ENCODE data around the gene GRID2IP. TPM values are rescaled to one million over a fixed set of nuclear protein-coding genes. Genes with fewer than 3 reads are reported as not detected.
A peak's percentile ranks its signal among the peaks of the same experiment; 100 is the strongest.

GRID2IP gene
- total and polyA plus RNA-seq, 2 of the 13 experiments (the other 11 are each of a cell fraction or from before 2014, with no cell fraction given), result 0.03 TPM; not detected in 1

DNA sequence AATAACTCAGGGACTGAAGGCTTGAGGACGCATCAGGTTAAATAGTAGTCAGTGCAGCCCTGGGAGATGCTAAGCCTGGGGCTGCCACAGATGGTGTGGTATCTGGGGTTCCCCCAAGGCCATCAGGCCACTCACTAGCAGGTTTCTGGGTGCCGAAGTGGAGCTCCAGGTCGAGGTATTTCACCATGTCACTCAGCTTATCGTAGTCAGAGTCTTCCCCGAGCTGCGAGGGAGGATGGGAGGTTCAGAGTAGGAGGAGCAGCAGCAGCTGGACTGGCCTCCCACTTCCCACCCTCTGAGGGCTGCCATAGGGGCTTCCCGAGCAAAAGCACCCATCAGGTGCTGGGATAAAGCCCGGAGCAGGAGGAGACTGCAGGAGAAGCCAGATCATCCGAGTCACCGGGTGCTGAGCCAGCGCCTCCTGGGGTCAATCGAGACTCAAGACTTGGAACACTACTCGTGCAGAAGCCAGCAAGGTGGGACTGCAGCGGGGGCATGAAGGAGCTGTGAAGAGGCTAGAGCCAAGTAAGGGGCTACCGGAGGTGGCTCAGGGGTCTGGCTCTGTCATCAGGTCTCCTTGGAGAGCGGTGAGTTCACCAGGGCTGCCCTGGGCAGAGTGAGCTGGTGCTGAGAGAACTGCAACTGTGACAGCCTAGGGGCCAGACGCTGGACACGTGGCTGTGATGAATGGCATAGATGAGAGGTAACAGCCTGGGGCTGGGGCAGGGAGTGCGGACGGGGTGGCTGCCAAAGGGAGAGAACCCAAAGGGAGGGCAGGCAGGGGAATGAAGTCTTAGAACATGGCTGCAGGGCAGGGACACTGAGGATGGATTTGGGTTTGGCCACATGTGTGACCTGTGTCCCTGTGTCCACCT, 45.3 kb downstream of the GRID2IP start (continued):
- TF ChIP-seq ZNF770 (CRISPR knock-in tag; IDR thresholded peaks at IDR 0.05) (0 out of 2 replicates have a peak, but pooled peaks have one; percentile 34), ZNF3 (CRISPR knock-in tag; IDR thresholded peaks at IDR 0.05) (no peak)

GRCh38 chr7:6504996-6505395, 46.3 kb downstream of the GRID2IP start:
- FAIRE-seq (no peak), ATAC-seq (no peak), DNase-seq (ENCODE audit: low spot score) (no peak)
- no peaks in the 10 kb centered on the region for H3K36me3 ChIP-seq (replicated peaks in 1 of 2; ENCODE audit: control insufficient read depth in 1 of 2, insufficient read depth in 2 of 2, low read length in 2 of 2)
- H3K4me1 ChIP-seq (ENCODE audit: insufficient read depth, low read length), result peaks cover 18% of the 10 kb centered on the region; the same call in 1 of the 2 replicates
- H3K27me3 ChIP-seq (ENCODE audit: control insufficient read depth in 1 of 2, insufficient read depth in 2 of 2, low read length in 2 of 2), result peaks cover 11 to 62% of the 10 kb centered on the region in 2 experiments
- ChIA-PET CTCF (ENCODE audit: low intra/inter-chr PET ratio, low total read pairs) (no interaction called here), POLR2A (no interaction called here)
- H3K4me2 ChIP-seq (ENCODE audit: low read depth, low read length), result peak overlapping the region; percentile 74
- WGBS (ENCODE audit: low lambda C conversion rate), result 26% methylated on average over 9 of the region's 9 CpGs
- intact Hi-C loops (cut with micrococcal nuclease; ENCODE audit: unreplicated experiment), result no loop called here
- H3K9ac ChIP-seq (ENCODE audit: insufficient read depth, low read depth, low read length), result no peak overlapping the region
- no peak overlapping the region for H2AFZ ChIP-seq (ENCODE audit: low read length)
- H3K9me3 ChIP-seq (ENCODE audit: low read length), result no peaks in the 10 kb centered on the region
- H3K27ac ChIP-seq (ENCODE audit: extremely low read length, insufficient read depth, low read length), result no peak overlapping the region
- no TSS peak for BruUV-seq (replicated peaks)
- no peaks in the 10 kb centered on the region for H3K79me2 ChIP-seq (ENCODE audit: insufficient read depth, low read length)
- H3K4me3 ChIP-seq (replicated peaks in 1 of 3; ENCODE audit: insufficient read depth in 1 of 3, low read depth in 2 of 3, low read length in 3 of 3), result peak overlapping the region in 1 of 3 experiments; percentile 77; a peak in 1 of 6 replicates
- TF ChIP-seq LCORL (IDR thresholded peaks at IDR 0.05), result no peak
- TF ChIP-seq LCORL (CRISPR knock-in tag; IDR thresholded peaks at IDR 0.05), result no peak
- TF ChIP-seq SPEN (CRISPR knock-in tag; IDR thresholded peaks at IDR 0.05; ENCODE audit: low read depth), result no peak
- TF ChIP-seq PRDM4 (CRISPR knock-in tag; IDR thresholded peaks at IDR 0.05; ENCODE audit: borderline replicate concordance), result no peak
- no peak for TF ChIP-seq SMAD3 (CRISPR knock-in tag; IDR thresholded peaks at IDR 0.05)
- no peak for TF ChIP-seq KDM4B (CRISPR knock-in tag; IDR thresholded peaks at IDR 0.05)
- no peak for TF ChIP-seq GABPB1 (CRISPR knock-in tag; IDR thresholded peaks at IDR 0.05)
- no peak for TF ChIP-seq SATB2 (CRISPR knock-in tag; IDR thresholded peaks at IDR 0.05)
- no peak for TF ChIP-seq NFRKB (IDR thresholded peaks at IDR 0.05)
- TF ChIP-seq ZNF556 (CRISPR knock-in tag; IDR thresholded peaks at IDR 0.05; ENCODE audit: borderline replicate concordance), result no peak
- TF ChIP-seq SMARCC2 (IDR thresholded peaks at IDR 0.05), result no peak
- no peak for TF ChIP-seq ZNF652 (CRISPR knock-in tag; IDR thresholded peaks at IDR 0.05; ENCODE audit: borderline replicate concordance, low read depth)
- TF ChIP-seq RAD21 (CRISPR knock-in tag; IDR thresholded peaks at IDR 0.05), result no peak
- no peak for TF ChIP-seq HNRNPL (IDR thresholded peaks at IDR 0.05; ENCODE audit: low read depth, low read length)
- no peak for TF ChIP-seq ZSCAN12 (CRISPR knock-in tag; IDR thresholded peaks at IDR 0.05)
- TF ChIP-seq, protein P1, sequence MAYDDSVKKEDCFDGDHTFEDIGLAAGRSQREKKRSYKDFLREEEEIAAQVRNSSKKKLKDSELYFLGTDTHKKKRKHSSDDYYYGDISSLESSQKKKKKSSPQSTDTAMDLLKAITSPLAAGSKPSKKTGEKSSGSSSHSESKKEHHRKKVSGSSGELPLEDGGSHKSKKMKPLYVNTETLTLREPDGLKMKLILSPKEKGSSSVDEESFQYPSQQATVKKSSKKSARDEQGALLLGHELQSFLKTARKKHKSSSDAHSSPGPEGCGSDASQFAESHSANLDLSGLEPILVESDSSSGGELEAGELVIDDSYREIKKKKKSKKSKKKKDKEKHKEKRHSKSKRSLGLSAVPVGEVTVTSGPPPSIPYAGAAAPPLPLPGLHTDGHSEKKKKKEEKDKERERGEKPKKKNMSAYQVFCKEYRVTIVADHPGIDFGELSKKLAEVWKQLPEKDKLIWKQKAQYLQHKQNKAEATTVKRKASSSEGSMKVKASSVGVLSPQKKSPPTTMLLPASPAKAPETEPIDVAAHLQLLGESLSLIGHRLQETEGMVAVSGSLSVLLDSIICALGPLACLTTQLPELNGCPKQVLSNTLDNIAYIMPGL (CRISPR knock-in tag; IDR thresholded peaks at IDR 0.05; ENCODE audit: borderline replicate concordance in 1 of 2, low read depth in 1 of 2), result no peak
- in situ Hi-C loops (cut with HindIII; ENCODE audit: extremely low pct_ligation_motif_present, low pct_unique_long_range_greater_than_20kb), result no loop called here
- H4K20me1 ChIP-seq (ENCODE audit: insufficient read depth, low read length), result no peaks in the 10 kb centered on the region
